ENCODE data around the gene PLEKHA6.

The PLEKHA6 gene

DNA sequence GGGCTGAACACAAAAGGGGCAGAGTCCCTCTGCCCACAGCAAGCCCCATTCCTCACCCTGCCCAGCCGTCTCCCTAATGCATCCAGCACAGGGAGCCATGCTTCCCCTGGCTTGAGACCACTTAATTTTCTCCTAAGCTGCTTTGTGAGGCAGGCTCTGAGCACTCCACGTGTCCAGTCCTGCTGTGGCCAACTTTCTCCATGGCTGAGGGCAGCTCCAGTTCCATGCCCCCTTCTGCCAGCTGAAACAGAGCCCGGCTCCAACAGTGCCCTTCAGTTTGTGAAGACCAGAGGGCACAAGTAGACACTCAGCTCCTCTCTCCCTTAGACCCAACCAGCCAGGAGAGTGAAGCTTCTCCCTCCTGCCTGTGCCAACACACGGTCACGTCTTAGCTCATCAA is 33.8 kb downstream of the PLEKHA6 start:
- DNase-seq (ENCODE audit: extremely low read depth, low read depth) = no peak
- TF ChIP-seq, protein P1, sequence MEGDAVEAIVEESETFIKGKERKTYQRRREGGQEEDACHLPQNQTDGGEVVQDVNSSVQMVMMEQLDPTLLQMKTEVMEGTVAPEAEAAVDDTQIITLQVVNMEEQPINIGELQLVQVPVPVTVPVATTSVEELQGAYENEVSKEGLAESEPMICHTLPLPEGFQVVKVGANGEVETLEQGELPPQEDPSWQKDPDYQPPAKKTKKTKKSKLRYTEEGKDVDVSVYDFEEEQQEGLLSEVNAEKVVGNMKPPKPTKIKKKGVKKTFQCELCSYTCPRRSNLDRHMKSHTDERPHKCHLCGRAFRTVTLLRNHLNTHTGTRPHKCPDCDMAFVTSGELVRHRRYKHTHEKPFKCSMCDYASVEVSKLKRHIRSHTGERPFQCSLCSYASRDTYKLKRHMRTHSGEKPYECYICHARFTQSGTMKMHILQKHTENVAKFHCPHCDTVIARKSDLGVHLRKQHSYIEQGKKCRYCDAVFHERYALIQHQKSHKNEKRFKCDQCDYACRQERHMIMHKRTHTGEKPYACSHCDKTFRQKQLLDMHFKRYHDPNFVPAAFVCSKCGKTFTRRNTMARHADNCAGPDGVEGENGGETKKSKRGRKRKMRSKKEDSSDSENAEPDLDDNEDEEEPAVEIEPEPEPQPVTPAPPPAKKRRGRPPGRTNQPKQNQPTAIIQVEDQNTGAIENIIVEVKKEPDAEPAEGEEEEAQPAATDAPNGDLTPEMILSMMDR (IDR thresholded peaks at IDR 0.05; ENCODE audit: low read depth, low read length) = no peak

- no peak for DNase-seq (ENCODE audit: extremely low read depth, low read depth)
- TF ChIP-seq, protein P1 (IDR thresholded peaks at IDR 0.05; ENCODE audit: low read depth, low read length) = no peak
Observed at GRCh38 chr1:204323887-204324286, 35.8 kb downstream of the PLEKHA6 start.

DNA sequence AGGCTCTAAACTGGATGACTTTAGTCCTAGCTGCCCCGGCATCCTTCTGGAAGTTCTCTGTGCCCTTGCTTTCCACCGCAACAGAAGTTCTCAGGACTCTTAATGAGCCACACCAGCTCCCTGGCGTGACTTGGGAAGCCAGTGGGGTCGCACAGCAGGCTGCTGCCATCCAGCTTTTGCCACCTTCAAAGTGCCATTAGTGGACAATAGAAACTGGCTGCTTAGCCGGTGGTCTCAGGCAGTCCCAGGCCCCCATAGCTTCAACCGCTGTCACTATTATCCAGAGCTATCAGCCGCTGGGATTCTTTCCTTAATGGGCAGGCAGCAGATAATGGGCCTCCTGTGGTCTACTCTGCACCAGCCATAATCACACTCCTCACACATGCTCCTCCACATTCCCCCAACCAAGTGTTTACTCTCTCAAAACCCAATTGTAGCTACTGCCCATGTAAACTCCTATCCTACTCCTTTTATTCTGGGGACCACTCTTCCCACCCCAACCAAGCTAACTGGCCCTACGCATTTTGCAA is 37.3 kb downstream of the PLEKHA6 start:
- no peak for DNase-seq (ENCODE audit: extremely low read depth, low read depth)
- TF ChIP-seq, protein P1 (IDR thresholded peaks at IDR 0.05; ENCODE audit: low read depth, low read length) = no peak

DNA sequence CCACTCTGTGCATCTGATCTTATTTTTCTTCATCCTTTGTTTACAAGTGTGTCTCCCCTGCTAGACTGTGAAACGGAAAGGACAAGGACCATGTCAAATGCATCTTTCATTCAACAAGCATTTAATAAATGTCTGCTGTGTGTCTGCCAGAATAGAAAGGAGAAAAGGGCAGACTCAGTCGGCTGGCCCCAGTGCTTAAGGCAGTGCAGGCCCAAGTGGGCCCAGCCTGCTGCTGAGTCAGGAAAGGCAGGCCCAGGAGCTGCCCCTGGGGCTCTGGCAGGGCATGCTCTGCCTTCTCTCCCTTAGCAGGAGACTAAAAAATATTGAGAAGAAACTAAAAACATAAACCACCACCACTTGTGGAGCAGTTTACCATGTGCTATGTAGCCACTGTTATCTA is 38.1 kb downstream of the PLEKHA6 start:
- no peak for DNase-seq (ENCODE audit: extremely low read depth, low read depth)
- TF ChIP-seq, protein P1 (IDR thresholded peaks at IDR 0.05; ENCODE audit: low read depth, low read length) = no peak

DNA sequence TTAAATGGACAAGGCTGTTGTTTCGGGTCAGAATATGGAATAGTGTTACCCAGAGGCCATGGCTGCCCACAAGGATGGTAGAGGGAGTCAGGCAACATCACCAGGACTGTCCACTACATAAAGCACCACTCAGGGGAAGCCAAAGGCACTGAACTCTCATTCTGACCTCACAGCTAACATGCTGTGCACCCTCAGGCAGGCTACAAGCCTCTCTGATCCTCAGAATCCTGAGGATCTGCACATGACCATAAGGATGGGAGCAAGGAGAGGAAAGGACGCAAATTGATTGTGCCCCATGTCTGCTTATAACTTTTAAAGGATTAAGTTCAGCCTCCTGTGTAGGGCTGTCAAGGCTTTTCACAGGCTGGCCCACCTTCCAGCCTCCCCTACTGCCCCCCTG is 38.7 kb downstream of the PLEKHA6 start:
- no peak for DNase-seq (ENCODE audit: extremely low read depth, low read depth)
- TF ChIP-seq, protein P1 (IDR thresholded peaks at IDR 0.05; ENCODE audit: low read depth, low read length) = no peak

GRCh38 chr1:204320382-204320804 is 39.3 kb downstream of the PLEKHA6 start:
- DNase-seq (ENCODE audit: extremely low read depth, low read depth) = no peak
- TF ChIP-seq, protein P1 (IDR thresholded peaks at IDR 0.05; ENCODE audit: low read depth, low read length) = no peak

GRCh38 chr1:204319462-204319861 is 40.3 kb downstream of the PLEKHA6 start:
- TF ChIP-seq, protein P1 (IDR thresholded peaks at IDR 0.05; ENCODE audit: low read depth, low read length) = no peak
- DNase-seq (ENCODE audit: extremely low read depth, low read depth) = peak; percentile 69
